Lower leg skin (tissue), 4 donors: ENCODE data around the gene CACNA1D. TPM values are rescaled to one million over a fixed set of nuclear protein-coding genes. Genes with fewer than 3 reads are reported as not detected.

ENCODE experiments used
- DNase-seq, 2 donors: peaks; one replicate each; pipeline ENCODE4 v3.0.0-alpha.2; 2019; ENCODE audit warnings: low spot score in 2 of 2
- H3K4me3 ChIP-seq: fragments of 200-600 bp; sonication (generic); 2 replicates; pipeline ENCODE4 v1.5.1; 2017; ENCODE audit warnings: mild to moderate bottlenecking, low read depth; ENCODE audit not compliant: poor library complexity, severe bottlenecking
- CTCF ChIP-seq, 3 donors: fragments of 450-650 bp; IDR thresholded peaks; one replicate each; pipeline ENCODE4 v1.5.1; 2016; ENCODE audit warnings: antibody characterized with exemption in 3 of 3, mild to moderate bottlenecking in 3 of 3, moderate library complexity in 2 of 3
- POLR2A ChIP-seq, 2 donors: fragments of 450-650 bp; IDR thresholded peaks; one replicate each; pipeline ENCODE4 v1.6.1; 2016 to 2017; ENCODE audit warnings: antibody characterized with exemption in 2 of 2, mild to moderate bottlenecking in 1 of 2, moderate library complexity in 1 of 2
- WGBS, 2 donors: methylation state at CpG; one replicate each; pipeline ENCODE4 v1.1.5; 2018; 5-methylcytosine and 5-hydroxymethylcytosine counted together
- intact Hi-C: fragments of 100-400 bp; cut with DNase I; formaldehyde crosslinking; loops from one replicate; pipeline ENCODE4 v1.15.0; 2023; ENCODE audit warnings: low total_unique reads
- total RNA-seq, 4 donors: library from RNA; depleted of rRNA; stranded (reverse); fragments of >200 nt; gene quantifications; one replicate each; pipeline ENCODE4 v1.1.0, GENCODE V29; 2016

Gene CACNA1D
- total RNA-seq, 4 donors from 2014 or later: 2.4 to 12.5 (median 5.6) TPM

GRCh38 chr3:53641397-53641796 is 147.0 kb downstream of the CACNA1D start:
- H3K4me3 ChIP-seq: no peak overlapping the region
- WGBS, 2 donors: 73 to 78% methylated on average over 5 of the region's 5 CpGs
- intact Hi-C loops: no loop called here
- no peak for DNase-seq
- no peak for TF ChIP-seq CTCF (IDR thresholded peaks at IDR 0.05)
- no peak for TF ChIP-seq POLR2A (IDR thresholded peaks at IDR 0.05)

DNA sequence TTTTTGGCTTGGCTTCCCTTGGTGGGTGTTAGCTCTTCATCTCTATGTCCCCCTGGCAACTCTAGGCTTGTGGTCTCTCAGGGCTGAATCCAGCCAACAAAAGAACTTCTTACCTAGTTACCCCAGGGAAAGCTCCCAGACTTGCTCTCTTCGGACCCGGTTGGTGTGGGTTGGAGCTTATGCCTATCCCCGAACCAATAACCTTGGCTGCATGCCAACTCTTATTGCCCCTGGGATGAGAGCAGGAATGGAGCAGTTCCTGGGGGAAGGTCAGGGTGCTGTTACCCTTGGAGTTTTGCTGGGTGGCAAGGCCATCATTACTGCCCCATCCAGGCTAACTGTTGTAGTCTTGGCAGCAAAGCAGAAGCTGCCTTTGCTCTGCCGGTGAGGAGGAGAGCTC is 147.8 kb downstream of the CACNA1D start:
- TF ChIP-seq CTCF (IDR thresholded peaks at IDR 0.05) (no peak), POLR2A (IDR thresholded peaks at IDR 0.05) (no peak)
- DNase-seq: no peak
- intact Hi-C loops: no loop called here
- 53 to 58% methylated on average over 3 to 4 of the region's 4 CpGs for WGBS, 2 donors
- no peak overlapping the region for H3K4me3 ChIP-seq

DNA sequence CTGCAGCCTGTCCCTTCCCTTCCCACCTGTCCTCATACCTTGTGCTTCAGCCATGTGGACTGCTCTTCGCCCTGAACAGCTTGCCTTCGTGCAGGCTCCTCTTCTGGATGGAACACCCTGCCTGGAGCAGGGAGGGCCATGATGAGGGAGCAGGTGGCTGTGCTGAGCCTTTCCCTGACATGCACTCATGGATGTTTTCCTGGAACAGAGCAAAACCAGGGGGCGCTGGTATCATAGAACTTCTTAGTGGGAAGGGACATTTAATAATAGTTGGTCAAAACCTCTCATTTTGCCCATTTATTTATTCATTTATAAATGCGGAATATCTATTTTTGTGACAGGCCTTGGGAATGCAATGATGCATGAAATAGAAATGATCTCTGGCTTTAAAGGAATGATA is 149.3 kb downstream of the CACNA1D start:
- TF ChIP-seq CTCF (IDR thresholded peaks at IDR 0.05) (no peak), POLR2A (IDR thresholded peaks at IDR 0.05) (no peak)
- 80 to 82% methylated on average over 4 of the region's 4 CpGs for WGBS, 2 donors
- DNase-seq: no peak
- intact Hi-C loops: no loop called here
- H3K4me3 ChIP-seq: no peak overlapping the region

DNA sequence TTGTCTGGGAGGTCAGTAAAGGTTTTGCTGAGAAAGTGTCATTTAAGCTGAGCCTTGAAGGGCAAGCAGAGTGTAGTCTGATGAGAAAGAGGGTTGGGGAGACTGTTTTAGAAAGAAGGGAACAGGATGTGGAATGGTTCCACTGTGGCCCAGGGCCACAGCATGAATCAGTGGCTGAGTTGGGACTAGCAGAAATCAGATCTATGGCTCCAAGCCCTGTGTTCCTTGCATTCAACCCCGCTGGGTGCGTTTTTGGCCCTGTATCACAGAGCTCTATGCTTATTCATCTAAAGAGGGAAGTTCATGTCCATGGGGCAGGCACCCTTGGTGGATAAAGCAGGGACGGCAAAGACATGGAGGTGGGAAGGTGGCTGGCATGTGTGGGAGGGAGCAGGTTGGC is 151.3 kb downstream of the CACNA1D start:
- intact Hi-C loops: no loop called here
- 67 to 74% methylated on average over 3 of the region's 3 CpGs for WGBS, 2 donors
- no peak overlapping the region for H3K4me3 ChIP-seq
- DNase-seq: no peak
- TF ChIP-seq POLR2A (IDR thresholded peaks at IDR 0.05): no peak
- no peak for TF ChIP-seq CTCF (IDR thresholded peaks at IDR 0.05)

DNA sequence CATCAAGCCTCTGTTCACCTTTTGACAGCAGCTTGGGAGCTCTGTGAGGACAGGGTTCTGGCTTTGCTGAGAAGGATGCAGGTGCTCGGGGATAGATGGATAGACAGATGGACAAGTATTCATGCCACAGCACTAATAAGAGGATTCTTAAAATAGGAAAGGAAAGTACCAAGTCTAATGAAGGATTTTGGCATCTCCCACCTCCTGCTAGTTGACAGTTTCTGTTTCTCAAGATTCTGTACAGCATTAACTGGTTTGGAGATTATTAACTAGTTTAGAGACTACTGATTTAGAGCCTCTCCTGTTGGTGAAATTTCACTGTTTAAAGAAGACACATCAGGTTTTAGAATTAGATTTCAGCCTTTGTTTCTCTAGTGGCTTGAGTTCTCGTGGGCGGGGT is 152.3 kb downstream of the CACNA1D start:
- DNase-seq: no peak
- TF ChIP-seq CTCF (IDR thresholded peaks at IDR 0.05) (no peak), POLR2A (IDR thresholded peaks at IDR 0.05) (no peak)
- H3K4me3 ChIP-seq: no peak overlapping the region
- 71 to 89% methylated on average over 3 of the region's 3 CpGs for WGBS, 2 donors
- intact Hi-C loops: no loop called here

- DNase-seq: peak in 1 of 2 donors; percentile 32
Measured at GRCh38 chr3:53649816-53650215, 155.4 kb downstream of the CACNA1D start.

More at GRCh38 chr3:53649816-53650215, 155.4 kb downstream of the CACNA1D start:
- intact Hi-C loops: no loop called here
- TF ChIP-seq POLR2A (IDR thresholded peaks at IDR 0.05): no peak
- no peak for TF ChIP-seq CTCF (IDR thresholded peaks at IDR 0.05)
- H3K4me3 ChIP-seq: no peak overlapping the region
- WGBS, 2 donors: 91 to 93% methylated on average over 4 of the region's 4 CpGs
